IPS-NIHi11 (cell line): ENCODE measurements around the gene HLX.

Source experiments
- DNase-seq: peaks from one replicate; pipeline ENCODE4 v3.0.0; 2012; ENCODE audit warnings: mixed read lengths, low spot score

The HLX gene

DNA sequence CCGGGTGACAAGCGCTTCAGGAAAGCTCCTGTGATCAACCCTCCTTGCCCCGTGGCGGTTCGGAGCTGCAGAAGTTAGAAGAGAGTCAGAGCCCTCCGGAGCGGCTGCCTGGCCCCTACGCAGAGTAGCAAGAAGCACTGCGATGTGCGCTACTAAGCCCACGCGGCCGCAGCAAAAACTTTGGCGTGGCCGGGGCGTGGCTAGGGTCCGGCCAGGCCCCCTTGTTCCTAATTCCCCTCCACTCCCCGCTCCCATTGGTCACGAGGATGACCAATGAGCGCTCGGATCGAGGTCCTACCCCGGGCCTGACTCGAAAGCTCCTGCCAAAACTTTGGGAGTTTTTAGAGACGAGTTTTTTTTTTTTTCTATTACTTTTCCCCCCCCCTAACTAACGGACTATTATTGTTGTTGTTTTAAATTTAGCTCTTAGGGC, at the start of gene HLX:
Gene HLX (plus strand): TSS at position 368 of the 433 bp plus-strand sequence. CDS start 415 bp downstream, outside the sequence.
- DNase-seq = peak; percentile 87

GRCh38 chr1:220833436-220833835, 45.8 kb upstream of the HLX start:
- DNase-seq = no peak

GRCh38 chr1:220834155-220834870, 44.9 kb upstream of the HLX start:
- DNase-seq = no peak

- no peak for DNase-seq
These were observed 40.7 kb upstream of the HLX start for GRCh38 chr1:220838578-220838977.

- DNase-seq = no peak
These were observed 39.8 kb upstream of the HLX start for GRCh38 chr1:220839474-220839873.

GRCh38 chr1:220841293-220841692, 38.0 kb upstream of the HLX start:
- DNase-seq = no peak

DNA sequence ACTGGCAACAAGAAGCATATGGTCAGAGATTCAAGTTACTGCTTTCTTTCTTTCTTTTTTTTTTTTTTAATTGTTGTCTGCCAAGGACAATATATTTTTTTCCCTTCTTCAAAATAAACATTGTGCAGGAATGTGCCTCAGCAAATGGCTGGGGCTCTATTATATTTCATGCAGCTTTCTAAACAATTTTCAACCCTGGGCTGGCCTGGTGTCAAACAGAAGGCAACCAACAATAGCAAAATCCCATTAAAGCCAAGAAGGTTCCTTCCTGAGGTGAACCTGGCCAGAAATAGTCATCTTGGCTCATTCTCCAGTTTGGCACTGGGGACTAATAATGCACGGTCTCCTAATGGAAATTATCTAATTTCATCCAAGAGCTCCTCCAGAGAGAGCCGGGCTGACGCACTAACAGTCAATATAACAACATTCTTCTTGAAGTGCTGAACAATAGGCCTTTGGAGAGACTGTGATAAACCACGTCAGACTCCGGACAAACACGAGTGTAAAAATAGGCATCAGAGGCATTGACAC, 35.7 kb upstream of the HLX start:
- no peak for DNase-seq

- no peak for DNase-seq
These were observed 26.8 kb upstream of the HLX start for GRCh38 chr1:220852408-220852807.

DNA sequence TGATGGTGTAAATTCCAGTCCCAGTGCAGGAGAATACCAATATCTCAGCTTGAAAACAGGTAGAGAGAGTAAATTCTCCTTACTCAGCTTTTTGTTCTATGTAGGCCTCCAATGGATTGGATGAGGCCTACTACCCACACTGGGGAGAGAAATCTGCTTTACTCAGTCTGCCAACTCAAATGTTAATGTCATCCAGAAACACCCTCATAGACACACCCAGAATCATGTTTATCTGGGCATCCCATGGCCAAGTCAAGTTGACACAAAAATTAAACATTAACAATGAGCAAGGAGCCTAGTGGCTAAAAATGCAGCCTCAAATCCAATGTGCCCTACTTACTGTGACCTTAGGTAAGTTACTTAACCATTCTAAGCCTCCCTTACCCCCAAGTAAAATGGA, 6.9 kb upstream of the HLX start:
- DNase-seq = no peak

- no peak for DNase-seq
These were observed 6.2 kb upstream of the HLX start for GRCh38 chr1:220873087-220873486.

GRCh38 chr1:220873868-220874655, 5.2 kb upstream of the HLX start:
- peak; percentile 85 for DNase-seq

GRCh38 chr1:220875260-220875659, 4.0 kb upstream of the HLX start:
- no peak for DNase-seq

- peak; percentile 59 for DNase-seq
These were observed 2.5 kb upstream of the HLX start for GRCh38 chr1:220876511-220877376.

- no peak for DNase-seq
These were observed 1.7 kb upstream of the HLX start for GRCh38 chr1:220877377-220878095.

DNA sequence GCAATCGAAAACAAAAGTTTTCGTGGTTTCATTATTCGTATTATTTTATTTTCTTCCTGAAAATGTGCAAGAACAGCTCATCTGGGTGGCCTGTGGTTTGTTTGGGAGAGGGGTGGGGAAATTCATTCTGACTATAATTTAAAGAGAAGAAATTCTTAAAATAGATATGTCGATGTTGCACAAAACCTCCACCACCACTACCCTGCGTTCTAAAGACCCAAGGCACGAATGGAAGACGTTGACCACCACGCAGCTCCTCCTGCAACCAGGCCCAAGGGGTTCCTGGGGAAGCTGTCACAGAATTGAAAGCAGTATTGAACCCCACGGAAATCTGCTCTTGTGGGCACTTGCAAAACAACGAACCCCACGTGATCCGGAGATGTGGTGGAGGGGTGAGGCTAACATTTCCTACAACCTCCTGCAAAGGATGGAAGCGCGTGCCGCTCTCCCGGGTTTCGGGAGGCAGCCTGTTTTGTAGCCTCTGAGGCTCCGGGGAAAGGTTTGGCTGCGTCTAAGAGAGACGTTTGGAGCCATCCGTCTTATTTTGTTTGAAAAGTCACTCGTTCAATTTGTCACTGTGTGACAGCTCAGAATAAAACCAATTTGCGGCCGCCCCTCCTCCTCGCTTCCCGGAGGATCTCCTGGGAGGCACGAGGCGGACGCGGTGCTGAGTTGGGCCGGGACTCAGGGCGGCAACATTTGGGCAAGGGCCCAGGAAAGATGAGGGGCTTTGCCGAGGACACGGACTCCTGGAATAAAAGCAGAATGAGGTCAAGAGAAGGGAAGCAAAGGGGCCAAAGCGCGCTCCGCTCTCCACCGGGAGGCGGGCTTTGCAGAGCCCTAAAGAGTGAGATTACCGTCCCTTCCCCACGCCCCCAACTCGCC, 810 bp upstream of the HLX start:
- no peak for DNase-seq

DNA sequence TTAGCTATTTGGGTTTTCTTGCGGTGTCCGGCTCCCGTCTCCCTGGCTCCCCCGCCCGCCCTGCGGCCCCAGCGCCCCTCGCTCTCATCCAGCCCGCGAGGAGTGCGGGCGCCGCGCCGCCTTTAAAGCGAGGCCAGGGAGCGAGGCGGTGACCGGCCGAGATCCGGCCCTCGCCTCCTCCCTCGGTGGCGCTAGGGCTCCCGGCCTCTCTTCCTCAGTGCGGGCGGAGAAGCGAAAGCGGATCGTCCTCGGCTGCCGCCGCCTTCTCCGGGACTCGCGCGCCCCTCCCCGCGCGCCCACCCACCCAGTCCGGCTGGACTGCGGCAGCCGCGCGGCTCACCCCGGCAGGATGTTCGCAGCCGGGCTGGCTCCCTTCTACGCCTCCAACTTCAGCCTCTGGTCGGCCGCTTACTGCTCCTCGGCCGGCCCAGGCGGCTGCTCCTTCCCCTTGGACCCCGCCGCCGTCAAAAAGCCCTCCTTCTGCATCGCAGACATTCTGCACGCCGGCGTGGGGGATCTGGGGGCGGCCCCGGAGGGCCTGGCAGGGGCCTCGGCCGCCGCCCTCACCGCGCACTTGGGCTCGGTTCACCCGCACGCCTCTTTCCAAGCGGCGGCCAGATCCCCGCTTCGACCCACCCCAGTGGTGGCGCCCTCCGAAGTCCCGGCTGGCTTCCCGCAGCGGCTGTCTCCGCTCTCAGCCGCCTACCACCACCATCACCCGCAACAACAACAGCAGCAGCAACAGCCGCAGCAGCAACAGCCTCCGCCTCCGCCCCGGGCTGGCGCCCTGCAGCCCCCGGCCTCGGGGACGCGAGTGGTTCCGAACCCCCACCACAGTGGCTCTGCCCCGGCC, 492 bp downstream of the HLX start:
- DNase-seq = peak; percentile 62

- DNase-seq = no peak
These were observed 1.1 kb downstream of the HLX start for GRCh38 chr1:220880362-220880670.

DNA sequence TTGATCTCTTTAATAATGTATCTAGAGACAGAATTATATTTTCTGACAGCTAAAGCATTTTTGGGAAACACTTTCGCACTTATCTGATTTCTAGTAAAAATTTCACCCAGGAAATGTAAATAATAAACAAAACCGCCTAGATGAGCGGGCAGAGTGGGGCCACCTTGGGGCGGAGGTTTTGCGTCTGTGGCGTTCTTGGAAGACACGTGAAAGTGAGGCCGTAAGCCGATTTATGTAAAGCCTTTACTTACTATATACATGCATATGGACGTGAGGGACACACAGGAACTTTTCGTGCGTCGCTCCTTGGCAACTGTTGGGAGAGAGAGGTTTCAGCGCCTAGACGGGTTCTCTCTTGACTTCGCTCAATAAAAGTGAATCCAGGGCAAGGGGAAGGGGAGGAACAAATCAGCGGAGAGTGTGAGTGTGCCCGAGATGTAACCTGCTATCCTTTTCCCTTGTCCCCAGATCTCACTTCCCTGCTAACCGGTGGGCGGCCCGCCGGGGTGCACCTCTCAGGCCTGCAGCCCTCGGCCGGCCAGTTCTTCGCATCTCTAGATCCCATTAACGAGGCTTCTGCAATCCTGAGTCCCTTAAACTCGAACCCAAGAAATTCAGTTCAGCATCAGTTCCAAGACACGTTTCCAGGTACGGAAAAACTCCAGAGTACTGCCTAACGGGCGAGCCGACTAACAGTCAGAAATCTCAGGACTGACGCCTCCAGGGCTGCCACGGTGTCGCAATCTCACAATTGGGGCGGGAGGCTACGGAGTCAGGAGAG, 1.7 kb downstream of the HLX start:
- no peak for DNase-seq
